GM19239 (cell line): Measurements from ENCODE around the gene FAM219B.
"Not testable (repeated sequence)": the region's sequence is repeated elsewhere in the genome, so short reads cannot be mapped to it uniquely, and the experiment has no call there.

Source experiments
- DNase-seq: peaks from one replicate; pipeline ENCODE4 v3.0.0; 2011; ENCODE audit warnings: low spot score; ENCODE audit not compliant: insufficient read length
- FAIRE-seq: peaks from 2 replicates; lab custom pipeline; 2011; peaks lifted over from hg19 to GRCh38; lab: Jason Lieb, UNC

The FAM219B gene, protein sequence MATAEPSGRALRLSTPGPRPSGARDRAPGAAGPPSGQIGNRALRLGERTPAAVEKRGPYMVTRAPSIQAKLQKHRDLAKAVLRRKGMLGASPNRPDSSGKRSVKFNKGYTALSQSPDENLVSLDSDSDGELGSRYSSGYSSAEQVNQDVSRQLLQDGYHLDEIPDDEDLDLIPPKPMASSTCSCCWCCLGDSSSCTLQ

DNA sequence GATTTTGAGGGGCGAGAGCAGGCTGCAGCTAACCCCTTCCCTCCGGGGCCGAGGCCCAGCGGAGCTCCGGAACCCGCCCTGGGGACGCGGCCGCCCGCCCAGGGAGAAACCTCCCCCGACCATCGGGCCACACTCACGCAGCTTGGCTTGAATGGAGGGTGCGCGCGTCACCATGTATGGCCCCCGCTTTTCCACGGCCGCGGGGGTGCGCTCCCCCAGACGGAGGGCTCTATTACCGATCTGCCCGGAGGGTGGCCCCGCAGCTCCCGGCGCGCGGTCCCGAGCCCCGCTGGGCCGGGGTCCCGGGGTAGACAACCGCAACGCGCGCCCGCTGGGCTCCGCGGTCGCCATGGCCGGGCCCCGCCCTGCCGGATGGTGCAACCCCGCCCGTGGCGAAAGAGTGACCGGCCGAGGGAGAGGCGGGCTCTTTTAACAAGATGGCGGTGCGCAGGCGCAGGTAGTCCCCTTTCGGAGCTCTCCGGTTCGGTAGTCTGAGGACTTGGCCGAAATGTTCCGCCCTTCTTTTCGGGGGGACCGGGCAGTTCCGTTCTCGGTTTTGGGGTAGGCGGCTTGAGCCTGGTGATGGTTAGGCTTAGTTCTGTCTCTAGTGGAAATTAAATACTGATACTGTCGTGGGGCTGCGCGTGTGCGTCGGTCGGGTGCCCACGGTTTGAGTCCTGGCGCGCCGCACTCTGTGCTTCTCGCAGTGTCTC is at the start of gene FAM219B:
Gene FAM219B, minus strand, starts transcription at position 402 of the 713 bp plus-strand sequence. Its CDS starts 51 bp downstream, at position 351.
- FAIRE-seq (peak; percentile 84), DNase-seq (peak; percentile 95)

DNA sequence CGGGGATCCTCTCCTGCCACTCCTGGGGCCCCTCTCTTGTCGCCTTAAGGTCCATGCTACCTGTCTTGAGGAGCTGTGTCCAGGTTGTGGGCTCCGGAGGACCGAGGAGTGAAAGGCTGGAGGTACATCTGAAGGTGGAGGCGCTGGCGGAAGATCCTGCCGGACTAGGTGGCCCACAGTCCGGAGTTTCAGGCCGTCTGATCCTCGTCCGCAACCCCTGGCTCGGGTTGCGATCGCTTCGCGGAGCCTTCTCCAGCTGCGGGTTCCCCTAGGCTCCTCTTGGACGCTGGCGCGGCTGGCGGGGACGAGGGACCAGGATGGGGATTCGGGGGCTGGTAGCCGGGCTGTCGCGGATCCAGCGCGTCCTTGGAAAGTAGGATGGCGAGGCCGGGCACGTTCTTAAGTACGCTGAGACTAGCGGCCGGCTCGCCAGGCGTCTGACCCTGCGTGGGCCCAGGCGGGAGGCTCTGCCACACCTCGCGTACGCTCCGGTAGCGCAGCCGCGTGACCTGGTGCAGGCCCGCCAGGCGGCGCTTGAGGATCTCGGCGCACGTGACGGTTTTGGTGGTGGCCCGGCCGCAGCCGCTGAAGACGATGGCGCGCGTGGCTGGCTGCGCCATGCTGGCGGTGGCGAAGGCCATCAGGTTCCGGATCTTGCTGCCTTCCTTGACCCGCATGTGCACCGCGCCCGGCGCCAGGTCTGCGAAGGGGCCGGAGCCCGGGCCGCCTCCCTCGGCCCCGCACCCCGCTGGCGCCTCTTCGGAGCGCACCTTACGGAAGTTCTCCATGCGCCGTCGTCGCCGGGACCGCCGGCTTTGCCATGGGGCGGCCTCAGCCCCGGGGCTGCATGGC is 49.4 kb upstream of the FAM219B start:
- FAIRE-seq (no peak), DNase-seq (peak; percentile 53)

DNA sequence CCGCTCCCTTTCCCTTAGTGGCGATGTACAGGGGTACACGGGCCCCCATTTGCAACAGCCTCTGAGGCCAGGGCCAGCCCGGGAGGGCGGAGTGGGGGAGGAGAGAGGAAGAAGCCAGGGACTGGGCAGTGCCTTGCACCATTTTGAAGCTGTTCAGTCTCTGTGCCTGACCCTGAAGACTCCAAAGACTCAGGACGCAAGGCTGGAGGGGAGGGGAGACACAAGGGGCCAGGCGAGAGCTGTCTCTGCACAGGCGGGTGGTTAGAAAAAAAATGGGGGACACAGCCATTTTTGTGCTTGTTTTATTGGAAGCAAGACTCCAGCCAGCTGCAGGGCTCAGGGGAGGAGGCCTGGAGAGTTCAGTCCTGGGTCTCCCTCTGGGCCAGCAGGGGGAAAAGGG is 48.4 kb upstream of the FAM219B start:
- no peak for DNase-seq

DNA sequence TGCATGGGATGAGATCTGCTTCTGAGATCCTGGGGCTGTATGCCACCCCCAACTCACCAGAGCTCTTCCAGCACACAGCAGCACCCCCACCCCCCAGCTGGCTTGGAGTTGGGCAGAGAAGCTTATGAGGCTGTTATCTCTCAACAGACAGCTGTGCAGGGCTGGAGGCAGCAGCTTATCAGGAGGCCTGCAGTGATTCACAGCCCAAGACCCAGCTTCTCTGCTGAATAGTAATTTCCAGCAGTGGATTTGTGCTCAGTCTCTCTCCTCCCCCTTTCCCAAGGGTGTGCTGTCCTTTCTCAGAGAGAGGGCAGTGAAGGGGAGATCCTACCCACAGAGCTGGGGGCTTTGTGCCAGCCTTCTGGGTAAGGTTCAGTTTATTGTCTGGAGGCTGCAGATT is 47.9 kb upstream of the FAM219B start:
- DNase-seq = no peak

More for the DNA sequence above, 48.4 kb upstream of the FAM219B start:
- FAIRE-seq = no peak

DNA sequence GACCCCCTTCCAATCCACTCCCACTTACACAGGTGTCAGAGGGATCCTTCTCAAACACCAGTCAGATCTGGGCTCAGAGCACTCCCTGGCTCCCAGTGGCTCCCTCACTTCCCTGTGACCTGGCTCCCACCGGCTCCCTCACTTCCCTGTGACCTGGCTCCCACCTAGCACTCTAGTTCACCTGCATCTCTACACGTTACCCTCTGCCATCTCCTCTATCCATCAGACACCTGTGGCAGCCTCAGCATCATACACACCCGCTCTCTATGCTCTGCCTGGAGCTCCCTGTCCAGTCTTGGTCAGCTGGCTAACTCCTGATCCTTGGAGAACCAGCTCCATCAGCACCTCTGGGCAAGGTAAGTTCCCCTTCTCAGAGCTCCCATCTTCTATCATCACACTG is 44.4 kb upstream of the FAM219B start:
- DNase-seq (no peak), FAIRE-seq (no peak)

More for the DNA sequence above, 47.9 kb upstream of the FAM219B start:
- FAIRE-seq = no peak

DNA sequence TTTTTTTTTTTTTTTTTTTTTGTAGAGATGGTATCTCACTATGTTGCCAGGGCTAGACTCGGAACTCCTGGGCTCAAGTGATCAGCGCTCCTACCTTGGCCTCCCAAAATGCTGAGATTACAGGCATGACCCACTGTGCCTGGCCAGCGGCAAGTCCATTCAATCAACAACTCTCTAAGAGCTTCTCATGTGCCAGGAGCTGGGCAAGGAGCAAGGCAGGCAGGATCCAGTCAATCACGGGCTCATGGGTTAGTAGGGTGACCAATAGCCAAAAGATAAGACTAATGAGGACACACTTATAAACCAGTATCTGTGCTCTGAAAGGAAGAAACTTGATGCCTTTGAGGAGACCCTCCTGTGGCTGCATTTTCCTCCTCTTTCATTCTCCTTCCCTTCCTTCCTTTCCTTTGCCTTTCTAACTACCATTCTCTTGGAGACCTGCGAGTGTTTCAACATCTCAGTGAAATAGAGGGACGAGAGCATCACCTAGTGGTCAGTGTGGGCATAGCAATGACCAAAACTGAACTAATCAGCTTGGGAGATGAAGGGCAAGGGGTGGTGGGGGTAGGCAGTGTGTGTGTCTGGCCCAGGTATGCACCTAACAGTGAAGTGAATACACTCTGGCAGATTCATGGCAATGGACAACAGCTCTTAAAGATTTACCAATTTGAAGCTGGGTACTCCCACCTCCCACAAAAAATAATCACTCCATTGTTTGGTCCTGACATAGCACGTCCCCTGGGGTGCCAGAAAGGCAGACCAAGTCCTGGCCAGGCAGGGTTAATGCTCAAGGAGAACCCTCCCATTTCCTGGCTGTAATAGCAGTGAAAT is 43.6 kb upstream of the FAM219B start:
- FAIRE-seq (peak; percentile 86), DNase-seq (no peak)

DNA sequence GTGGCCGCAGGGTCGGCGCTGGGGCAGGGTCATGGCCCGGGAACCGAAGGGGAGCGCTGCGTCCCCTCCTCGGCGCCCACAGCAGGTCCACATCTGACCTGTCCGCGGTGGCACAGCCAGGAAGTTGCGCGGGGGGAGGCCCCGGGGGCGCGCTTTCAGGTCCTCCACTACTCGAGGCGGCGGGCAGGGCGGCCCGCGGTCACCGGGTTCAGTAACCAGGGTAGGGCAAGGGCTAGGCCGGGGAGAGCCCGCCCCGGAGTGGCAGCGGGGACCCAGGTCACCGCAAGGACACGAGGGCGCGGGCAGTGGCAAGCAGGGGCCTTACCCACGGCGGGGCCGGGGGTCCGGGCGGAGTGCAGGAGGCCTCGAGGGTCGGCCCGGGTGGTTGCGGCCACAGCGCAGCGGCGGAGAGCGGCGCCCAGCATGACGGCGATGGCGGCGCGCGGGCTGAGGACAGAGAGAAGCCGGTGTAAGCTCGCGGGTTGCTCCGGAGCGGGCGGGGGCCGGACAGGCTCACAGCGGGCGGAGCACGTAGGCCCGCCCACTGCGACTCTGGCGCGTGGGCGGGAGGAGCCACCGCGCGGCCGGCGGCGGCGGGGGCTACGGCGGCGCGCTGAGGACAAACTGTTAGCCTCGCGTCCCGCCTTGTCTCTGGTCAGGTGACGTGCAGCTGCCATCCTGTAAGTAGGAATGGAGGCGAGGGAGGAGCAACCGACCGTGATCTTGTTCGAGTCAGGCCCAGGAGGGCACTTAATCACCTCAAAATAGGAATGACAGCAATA is 31.1 kb upstream of the FAM219B start, which contains the start of gene COX5A:
Gene COX5A, minus strand, starts transcription at position 484 of the 782 bp plus-strand sequence. Its CDS starts 59 bp downstream, at position 425.
- DNase-seq (peak; percentile 78), FAIRE-seq (peak; percentile 90)

DNA sequence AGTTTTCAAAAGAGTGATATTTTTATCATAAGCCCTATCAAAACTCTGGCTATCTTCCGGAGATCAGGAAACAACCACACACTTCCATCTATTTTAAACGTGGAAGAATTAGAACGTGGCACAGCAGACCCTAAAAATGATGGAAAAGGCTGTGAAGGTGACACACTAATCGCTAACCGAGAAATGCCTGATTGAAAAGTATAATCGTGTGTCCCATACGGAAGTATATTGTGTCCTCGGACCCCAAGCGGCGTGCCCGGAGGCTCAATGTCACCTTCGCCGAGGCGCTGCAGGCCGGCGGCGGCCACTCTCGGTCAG is 30.6 kb upstream of the FAM219B start:
- DNase-seq = no peak
- FAIRE-seq = peak; percentile 18

DNA sequence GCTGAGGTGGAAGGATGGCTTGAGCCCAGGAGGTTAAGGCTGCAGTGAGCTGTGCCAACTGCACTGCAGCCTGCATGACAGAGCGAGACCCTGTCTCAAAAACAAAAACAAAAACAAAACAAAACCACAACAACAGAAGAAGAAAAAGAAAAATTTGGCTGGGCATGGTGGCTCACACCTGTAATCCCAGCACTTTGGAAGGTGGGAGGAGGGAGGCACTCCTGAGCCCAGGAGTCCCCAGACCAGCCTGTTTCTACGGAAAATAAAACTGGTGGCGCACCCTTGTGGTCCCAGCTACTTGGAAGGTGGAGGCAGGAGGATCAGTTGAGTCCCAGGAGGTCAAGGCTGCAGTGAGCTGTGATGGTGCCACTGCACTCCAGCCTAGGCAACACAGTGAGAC is 28.5 kb upstream of the FAM219B start:
- DNase-seq, FAIRE-seq: not testable (repeated sequence)

DNA sequence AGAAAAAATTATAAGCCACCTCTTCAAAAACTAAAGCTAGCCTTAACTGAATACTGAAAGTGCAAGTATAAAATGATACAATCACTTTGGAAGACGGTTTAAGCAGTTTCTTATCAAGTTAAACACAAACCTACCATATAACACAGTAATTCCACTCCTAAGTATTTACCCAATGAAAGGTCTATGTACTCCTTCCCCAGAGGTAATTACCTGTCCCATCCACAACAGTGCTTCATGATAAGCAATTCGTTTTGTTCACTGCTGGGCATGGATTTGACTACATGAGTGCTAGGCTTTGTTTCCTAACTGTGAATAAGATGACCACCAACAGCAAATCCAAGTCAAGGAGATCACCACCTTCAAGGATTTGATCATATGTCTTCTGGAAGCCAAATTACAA is 26.9 kb upstream of the FAM219B start:
- DNase-seq = no peak
- FAIRE-seq = peak; percentile 14

DNA sequence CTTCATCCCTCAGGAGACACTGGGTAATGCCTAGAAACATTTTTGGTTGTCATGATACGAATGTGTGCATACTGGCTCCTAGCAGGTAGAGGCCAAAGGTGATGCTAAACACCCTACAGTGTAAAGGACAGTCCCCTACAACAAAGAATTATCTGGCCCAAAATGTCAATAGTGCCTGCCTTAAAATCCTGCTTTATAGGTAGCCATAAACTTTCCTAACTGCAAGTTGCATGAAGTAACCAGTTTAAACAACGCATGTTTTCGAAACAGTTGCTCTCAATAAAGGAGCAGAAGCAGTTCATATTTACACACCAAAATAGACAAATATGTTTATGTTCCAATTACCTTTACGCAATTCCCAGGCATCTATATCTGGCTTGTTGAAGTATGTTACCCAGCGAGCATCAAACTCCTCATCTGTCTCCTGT is 22.1 kb upstream of the FAM219B start:
- no peak for DNase-seq
- FAIRE-seq = no peak

DNA sequence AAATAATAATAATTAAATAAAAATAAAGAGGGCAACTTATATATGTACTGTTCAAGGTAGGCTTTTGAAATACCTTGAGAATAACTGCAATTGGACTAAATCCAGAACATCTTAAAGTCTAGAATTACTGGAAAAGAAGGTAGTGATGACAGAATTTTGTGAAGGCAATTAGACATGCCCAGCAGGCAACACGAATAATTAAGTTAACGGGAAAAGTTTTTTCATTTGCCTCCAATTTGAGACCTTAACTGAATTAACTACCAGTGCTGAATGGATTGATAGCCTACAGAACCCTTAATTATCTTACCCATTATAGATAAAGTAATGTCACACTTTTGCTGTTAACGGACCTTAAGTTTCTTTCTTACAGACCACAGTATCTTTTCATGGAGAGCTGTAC is 17.9 kb upstream of the FAM219B start:
- FAIRE-seq (no peak), DNase-seq (no peak)

DNA sequence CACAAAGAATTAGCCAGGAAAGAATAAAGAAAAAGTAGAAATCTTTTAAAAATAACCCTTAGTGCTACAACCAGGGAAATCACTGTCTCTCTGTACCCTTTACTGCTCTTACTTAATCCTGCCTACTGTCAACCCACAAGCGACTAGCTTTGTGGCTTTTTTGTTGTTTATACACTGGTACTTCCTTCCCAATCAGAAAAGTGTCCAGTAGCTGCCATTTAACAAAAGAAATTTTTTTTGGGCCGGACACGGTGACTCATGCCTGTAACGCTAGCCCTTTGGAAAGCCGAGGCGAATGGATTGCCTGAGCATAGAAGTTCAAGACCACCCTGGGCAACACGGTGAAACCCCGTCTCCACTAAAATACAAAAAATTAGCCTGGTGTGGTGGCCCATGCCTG is 13.8 kb upstream of the FAM219B start:
- no peak for DNase-seq
- no peak for FAIRE-seq

DNA sequence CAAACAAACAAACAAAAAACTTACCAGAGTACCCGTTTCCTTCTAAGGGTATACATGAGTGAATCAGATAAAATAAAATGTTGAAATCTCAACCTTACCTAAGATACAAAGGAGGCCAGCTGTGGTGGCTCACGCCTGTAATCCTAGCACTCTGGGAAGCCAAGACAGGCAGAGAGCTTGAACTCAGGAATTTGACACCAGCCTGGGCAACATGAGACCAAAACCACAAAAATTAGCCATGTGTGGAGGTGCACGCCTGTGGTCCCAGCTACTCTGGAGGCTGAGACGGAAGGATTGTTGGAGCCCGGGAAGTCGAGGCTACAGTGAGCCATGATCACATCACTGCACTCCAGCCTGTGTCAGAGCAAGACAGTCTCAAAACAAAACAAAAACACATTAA is 11.0 kb upstream of the FAM219B start:
- FAIRE-seq = no peak

DNA sequence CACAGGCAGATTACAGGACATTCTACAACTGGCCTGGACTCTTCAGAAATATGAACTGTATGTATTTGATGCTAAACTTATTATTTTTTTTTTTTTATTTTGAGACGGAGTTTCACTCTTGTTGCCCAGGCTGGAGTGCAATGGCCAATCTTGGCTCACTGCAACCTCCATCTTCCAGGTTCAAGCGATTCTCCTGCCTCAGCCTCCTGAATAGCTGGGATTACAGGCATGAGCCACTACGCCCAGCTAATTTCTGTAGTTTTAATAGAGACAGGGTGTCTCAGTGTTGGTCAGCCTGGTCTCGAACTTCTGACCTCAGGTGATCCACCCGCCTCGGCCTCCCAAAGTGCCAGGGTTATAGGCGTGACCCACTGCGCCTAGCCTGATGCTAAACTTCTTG is 7.1 kb upstream of the FAM219B start:
- FAIRE-seq, DNase-seq: not testable (repeated sequence)

More for the DNA sequence above, 11.0 kb upstream of the FAM219B start:
- DNase-seq = no peak

DNA sequence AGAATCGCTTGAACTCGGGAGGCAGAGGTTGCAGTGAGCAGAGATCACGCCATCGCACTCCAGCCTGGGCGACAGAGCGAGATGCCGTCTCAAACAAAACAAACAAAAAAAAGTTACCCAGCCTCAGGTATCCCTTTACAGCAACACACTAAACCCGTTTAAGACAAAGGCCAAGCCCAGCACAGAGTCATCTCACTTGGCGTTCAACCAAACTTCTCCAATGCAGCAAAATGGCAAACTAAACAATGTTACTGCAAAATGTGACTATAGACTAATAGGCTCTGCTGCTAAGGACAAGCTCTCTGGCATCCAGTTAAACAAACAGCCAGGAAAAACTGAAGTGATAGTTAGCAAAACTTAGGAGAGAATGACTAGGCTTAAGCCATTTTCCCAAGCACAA is 6.4 kb upstream of the FAM219B start:
- FAIRE-seq = no peak
- DNase-seq = no peak

DNA sequence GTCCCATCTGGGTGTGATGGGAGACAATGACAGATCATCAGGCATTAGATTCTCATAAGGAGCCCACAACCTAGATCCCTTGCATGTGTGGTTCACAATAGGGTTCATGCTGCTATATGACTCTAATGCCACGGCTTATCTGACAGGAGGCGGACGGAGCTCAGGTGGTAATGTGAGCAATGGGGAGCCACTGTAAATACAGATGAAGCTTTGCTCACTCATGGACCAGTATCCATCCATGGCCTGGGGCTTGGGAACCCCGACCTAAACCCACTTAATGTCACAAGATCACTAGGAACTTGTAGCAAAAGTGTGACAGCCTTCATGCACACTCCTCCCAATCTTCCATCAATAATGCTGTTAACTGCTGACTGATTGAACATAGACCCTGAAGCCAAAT is 2.0 kb upstream of the FAM219B start:
- no peak for FAIRE-seq
- no peak for DNase-seq

DNA sequence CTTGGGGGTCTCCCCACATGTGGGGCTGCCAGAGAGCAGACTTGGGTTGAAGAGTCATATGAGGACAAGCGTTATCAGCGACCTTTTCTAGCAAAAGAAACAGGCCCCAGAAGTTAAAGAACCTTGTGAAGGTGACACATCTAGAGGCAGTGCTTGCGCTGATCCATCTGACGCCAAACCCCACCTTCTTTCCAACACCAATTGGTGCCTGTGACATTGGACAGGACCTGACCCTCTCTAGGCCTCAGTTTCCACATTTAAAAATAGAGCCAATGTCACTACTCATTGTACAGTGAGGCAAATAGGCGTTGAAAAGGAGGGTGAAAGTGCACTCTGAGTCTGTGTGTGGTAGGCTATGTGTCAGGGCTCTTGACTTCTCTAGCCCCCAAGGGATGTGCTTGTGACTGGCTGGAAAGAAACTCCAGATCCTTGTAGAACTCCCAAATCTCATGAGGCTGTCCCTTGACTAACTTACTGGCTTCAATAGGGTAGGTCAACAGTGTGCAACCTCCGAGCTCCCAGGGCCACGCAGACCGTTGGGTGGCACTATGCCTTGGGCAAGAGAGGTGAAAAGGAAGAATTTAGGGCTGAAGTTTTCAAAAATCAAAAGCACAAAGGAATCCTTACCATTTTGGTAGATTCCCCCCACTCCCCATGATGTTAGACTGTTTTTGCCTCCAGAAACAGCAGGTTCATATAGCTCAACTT is 666 bp upstream of the FAM219B start:
- no peak for DNase-seq
- FAIRE-seq = no peak

DNA sequence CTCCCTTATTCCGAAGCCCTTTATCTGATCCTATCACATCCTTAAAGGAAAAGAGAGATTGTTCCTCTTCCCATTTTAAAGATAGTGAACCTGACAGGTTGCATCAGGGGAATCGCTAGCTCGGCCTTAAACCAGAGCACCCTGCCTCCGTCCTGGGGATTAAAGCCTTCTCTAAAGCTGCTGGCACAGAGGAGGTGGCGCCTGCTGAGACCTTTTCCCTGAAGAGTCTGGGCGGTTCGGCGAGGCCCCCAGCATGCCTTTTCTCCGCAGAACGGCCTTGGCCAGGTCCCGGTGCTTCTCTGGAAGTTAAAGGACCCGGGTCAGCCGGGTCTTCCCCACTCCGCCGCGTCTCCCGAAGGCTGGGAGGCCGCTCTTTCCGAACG is 593 bp downstream of the FAM219B start:
- DNase-seq = no peak
- FAIRE-seq = no peak
